Sigmoid colon (tissue), 4 donors: ENCODE data around the gene MAGOH.

ENCODE experiments used
- CTCF ChIP-seq, 4 experiments: fragments of 450-650 bp in 3 of 4; fragments of 200-600 bp in 1 of 4; IDR thresholded peaks; one replicate each; pipeline ENCODE4 v1.5.1; 2016 to 2019; ENCODE audit warnings: antibody characterized with exemption in 4 of 4, mild to moderate bottlenecking in 3 of 4, moderate library complexity in 2 of 4
- EP300 ChIP-seq, 4 donors: sonication (generic); formaldehyde crosslinking; IDR thresholded peaks; one replicate each; pipeline ENCODE4 v1.6.1; 2017; ENCODE audit warnings: antibody characterized with exemption in 4 of 4
- POLR2A ChIP-seq, 2 donors: fragments of 450-650 bp; IDR thresholded peaks; one replicate each; pipeline ENCODE4 v1.6.1; 2016; ENCODE audit warnings: antibody characterized with exemption in 2 of 2, mild to moderate bottlenecking in 2 of 2, moderate library complexity in 2 of 2
- POLR2AphosphoS5 ChIP-seq, 4 donors: sonication (generic); formaldehyde crosslinking; IDR thresholded peaks; one replicate each; pipeline ENCODE4 v1.6.1; 2017; ENCODE audit warnings: antibody characterized with exemption in 4 of 4

- no peak for TF ChIP-seq CTCF (IDR thresholded peaks at IDR 0.05)
- TF ChIP-seq POLR2A (IDR thresholded peaks at IDR 0.05), result no peak
- TF ChIP-seq POLR2AphosphoS5 (IDR thresholded peaks at IDR 0.05), result no peak
- no peak for TF ChIP-seq EP300 (IDR thresholded peaks at IDR 0.05)
Observed at GRCh38 chr1:53246261-53247134, 8.2 kb upstream of the MAGOH start.
